GM21367 (cell line): ENCODE data around the gene VPS72.
"Not testable (repeated sequence)": the region's sequence is repeated elsewhere in the genome, so short reads cannot be mapped to it uniquely, and the experiment has no call there.

Source experiments
- ATAC-seq: cut with Tn5 transposase; IDR thresholded peaks from one replicate; pipeline ENCODE4 v1.9.1; 2021; ENCODE audit not compliant: unreplicated experiment

The VPS72 gene

GRCh38 chr1:151189637-151190445 is at the start of gene VPS72:
Gene VPS72, minus strand, starts transcription at chr1:151190197. Its CDS starts 76 bp downstream, at chr1:151190121.
- ATAC-seq = peak; percentile 70

GRCh38 chr1:151238467-151238739 is 48.4 kb upstream of the VPS72 start:
- ATAC-seq = no peak

- no peak for ATAC-seq
Measured at GRCh38 chr1:151237678-151238466, 47.9 kb upstream of the VPS72 start.

GRCh38 chr1:151235235-151235634 is 45.2 kb upstream of the VPS72 start:
- ATAC-seq = no peak

GRCh38 chr1:151222130-151222529 is 32.1 kb upstream of the VPS72 start:
- ATAC-seq = no peak

- ATAC-seq = no peak
Measured at GRCh38 chr1:151221616-151222015, 31.6 kb upstream of the VPS72 start.

GRCh38 chr1:151213560-151213959 is 23.6 kb upstream of the VPS72 start:
- no peak for ATAC-seq

- no peak for ATAC-seq
Measured at GRCh38 chr1:151211972-151212705, 22.1 kb upstream of the VPS72 start.

- no peak for ATAC-seq
Measured at GRCh38 chr1:151210830-151211229, 20.8 kb upstream of the VPS72 start.

GRCh38 chr1:151205381-151205965 is 15.5 kb upstream of the VPS72 start:
- ATAC-seq = not testable (repeated sequence)

GRCh38 chr1:151199873-151200581 is 10.0 kb upstream of the VPS72 start:
- no peak for ATAC-seq

GRCh38 chr1:151198254-151199127 is 8.5 kb upstream of the VPS72 start, which contains the start of gene PIP5K1A:
Gene PIP5K1A, plus strand, starts transcription at chr1:151198552. Its CDS starts 445 bp downstream, at chr1:151198997.
- peak; percentile 76 for ATAC-seq

- ATAC-seq = no peak
Measured at GRCh38 chr1:151197863-151198253, 7.9 kb upstream of the VPS72 start.

GRCh38 chr1:151196292-151196800 is 6.3 kb upstream of the VPS72 start:
- no peak for ATAC-seq

- ATAC-seq = not testable (repeated sequence)
Measured at GRCh38 chr1:151194894-151195594, 5.0 kb upstream of the VPS72 start.

- no peak for ATAC-seq
Measured at GRCh38 chr1:151193856-151194255, 3.9 kb upstream of the VPS72 start.

- ATAC-seq = no peak
Measured at GRCh38 chr1:151193304-151193703, 3.3 kb upstream of the VPS72 start.

GRCh38 chr1:151192047-151192446 is 2.0 kb upstream of the VPS72 start:
- ATAC-seq = no peak

GRCh38 chr1:151188667-151189066 is 1.3 kb downstream of the VPS72 start:
- not testable (repeated sequence) for ATAC-seq
